ENCODE data around the gene GALNT2.

The GALNT2 gene

DNA sequence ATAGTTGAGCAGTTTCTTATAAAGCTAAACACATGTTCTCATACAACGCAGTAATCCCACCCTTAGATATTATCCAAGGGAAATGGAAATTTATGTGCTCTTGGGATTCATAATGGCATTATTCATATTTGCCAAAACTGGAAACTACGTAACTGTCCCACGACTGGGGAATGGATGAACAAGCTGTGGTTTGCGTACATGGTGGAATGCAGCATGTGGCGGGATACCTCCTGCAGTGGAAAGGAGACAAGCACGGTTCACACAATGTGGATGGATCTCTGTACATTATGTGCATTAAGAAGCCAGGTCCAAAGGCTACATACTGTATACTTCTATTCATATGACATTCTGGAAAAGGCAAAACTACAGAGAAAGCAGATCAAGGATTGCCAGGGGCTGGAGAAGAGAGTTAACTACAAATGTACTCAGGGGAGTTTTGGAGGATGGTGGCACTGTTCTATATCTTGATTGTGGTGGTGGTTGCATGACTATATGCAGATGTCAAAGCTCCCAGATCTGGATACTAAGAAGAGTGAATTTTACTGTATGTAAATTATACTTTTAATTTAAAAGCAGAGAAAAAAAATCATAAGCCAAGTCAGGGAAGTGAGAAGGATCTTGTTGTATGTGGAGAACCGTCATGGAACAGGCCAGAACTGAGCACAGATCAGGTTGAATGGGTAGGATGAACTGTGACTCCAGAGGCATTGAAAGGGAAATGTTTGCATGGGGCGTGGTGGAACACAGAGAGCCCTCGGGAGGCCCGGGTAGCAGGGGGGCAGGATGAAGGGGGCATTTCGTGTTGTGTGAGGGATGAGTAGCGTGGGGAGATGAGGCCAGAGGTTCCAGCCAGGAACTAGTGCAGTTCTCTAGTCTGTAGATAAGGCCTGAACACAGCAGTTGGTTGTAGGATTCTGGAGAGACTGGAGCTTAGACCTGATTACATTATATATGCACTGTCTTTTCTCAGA is 90.7 kb downstream of the GALNT2 start:
- no peaks in the 10 kb centered on the region for H3K9me3 ChIP-seq (ENCODE audit: severe bottlenecking)
- no peak overlapping the region for H3K27ac ChIP-seq
- TF ChIP-seq, protein P1, sequence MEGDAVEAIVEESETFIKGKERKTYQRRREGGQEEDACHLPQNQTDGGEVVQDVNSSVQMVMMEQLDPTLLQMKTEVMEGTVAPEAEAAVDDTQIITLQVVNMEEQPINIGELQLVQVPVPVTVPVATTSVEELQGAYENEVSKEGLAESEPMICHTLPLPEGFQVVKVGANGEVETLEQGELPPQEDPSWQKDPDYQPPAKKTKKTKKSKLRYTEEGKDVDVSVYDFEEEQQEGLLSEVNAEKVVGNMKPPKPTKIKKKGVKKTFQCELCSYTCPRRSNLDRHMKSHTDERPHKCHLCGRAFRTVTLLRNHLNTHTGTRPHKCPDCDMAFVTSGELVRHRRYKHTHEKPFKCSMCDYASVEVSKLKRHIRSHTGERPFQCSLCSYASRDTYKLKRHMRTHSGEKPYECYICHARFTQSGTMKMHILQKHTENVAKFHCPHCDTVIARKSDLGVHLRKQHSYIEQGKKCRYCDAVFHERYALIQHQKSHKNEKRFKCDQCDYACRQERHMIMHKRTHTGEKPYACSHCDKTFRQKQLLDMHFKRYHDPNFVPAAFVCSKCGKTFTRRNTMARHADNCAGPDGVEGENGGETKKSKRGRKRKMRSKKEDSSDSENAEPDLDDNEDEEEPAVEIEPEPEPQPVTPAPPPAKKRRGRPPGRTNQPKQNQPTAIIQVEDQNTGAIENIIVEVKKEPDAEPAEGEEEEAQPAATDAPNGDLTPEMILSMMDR (IDR thresholded peaks at IDR 0.05; ENCODE audit: low read depth, low read length), result no peak
- H3K27me3 ChIP-seq (ENCODE audit: insufficient read depth, low read depth, severe bottlenecking), result no peaks in the 10 kb centered on the region
- no peaks in the 10 kb centered on the region; the same call in 1 of the 2 replicates for H3K36me3 ChIP-seq
- no peak for DNase-seq
- no peak overlapping the region for H3K4me3 ChIP-seq (ENCODE audit: low read depth, low read length)

DNA sequence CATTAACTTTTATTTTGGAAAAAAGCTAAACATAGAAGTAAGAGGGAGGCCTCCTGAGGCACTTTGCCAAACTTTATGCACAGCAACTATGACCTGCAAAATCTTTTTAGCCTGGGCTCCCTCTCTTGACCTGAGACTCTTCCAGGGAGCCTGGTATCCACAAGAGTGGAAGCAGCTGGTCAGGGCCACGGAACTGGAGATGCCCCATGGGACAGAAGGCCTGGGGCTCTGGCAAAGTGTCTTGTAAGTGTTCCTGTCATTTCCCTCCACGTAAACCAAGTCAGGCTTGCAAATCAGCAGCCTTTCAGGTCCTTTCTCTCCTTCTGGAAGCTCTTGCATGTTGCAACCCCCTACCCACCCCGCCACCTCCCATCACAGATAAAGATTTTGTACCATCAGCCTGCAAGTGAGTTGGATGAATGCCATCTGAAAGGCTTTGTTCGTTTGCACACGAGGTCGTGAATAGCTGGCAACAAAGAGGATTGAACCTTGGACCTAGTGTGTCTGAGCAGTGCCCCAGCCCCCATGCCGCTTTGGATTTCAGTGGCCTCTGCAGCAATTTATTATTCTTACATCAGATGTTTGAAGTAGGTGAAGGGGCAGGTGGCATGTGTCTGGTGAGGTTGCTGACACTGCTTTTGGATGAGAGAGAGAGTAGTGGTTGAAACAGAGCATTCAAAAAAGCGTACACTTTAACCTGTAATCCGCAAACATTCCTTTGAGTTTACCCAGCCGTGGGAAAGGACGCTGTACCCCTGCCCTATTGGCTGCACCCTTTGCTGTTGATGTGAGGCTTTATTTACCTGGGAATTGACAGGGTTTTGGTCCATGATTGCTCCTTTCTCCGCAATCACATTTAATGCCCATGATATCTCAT is 91.6 kb downstream of the GALNT2 start:
- TF ChIP-seq, protein P1 (IDR thresholded peaks at IDR 0.05; ENCODE audit: low read depth, low read length), result no peak
- H3K27ac ChIP-seq, result no peak overlapping the region

DNA sequence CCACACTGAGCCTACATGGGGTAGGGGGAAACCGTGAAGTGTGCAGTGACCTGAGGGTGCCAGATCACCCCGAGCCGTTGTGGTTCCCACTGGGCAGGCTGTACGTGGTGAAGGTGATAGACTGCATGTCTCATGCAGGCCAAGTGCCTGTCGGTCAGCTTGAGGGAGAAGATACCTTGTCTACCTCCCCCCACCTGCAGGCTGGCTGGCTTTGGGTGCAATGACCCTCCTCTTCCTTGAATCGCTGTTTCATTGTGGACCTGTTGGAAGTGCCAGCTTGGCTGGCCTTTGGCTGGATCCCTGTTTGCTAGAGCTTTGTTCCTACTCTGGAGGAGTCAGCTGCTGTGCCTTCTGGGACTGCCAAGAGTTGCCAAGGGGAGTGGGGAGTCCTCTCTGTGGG is 92.5 kb downstream of the GALNT2 start:
- H3K27me3 ChIP-seq (ENCODE audit: insufficient read depth, low read depth, severe bottlenecking), result no peaks in the 10 kb centered on the region
- no peaks in the 10 kb centered on the region for H3K9me3 ChIP-seq (ENCODE audit: severe bottlenecking)
- DNase-seq, result no peak
- no peak overlapping the region for H3K4me3 ChIP-seq (ENCODE audit: low read depth, low read length)
- no peaks in the 10 kb centered on the region; the same call in 1 of the 2 replicates for H3K36me3 ChIP-seq
- TF ChIP-seq, protein P1 (IDR thresholded peaks at IDR 0.05; ENCODE audit: low read depth, low read length), result no peak
- no peak overlapping the region for H3K27ac ChIP-seq

More for the DNA sequence above, 91.6 kb downstream of the GALNT2 start:
- no peak for DNase-seq
- H3K9me3 ChIP-seq (ENCODE audit: severe bottlenecking), result no peaks in the 10 kb centered on the region
- H3K27me3 ChIP-seq (ENCODE audit: insufficient read depth, low read depth, severe bottlenecking), result no peaks in the 10 kb centered on the region
- H3K36me3 ChIP-seq, result no peaks in the 10 kb centered on the region; the same call in 1 of the 2 replicates
- no peak overlapping the region for H3K4me3 ChIP-seq (ENCODE audit: low read depth, low read length)

DNA sequence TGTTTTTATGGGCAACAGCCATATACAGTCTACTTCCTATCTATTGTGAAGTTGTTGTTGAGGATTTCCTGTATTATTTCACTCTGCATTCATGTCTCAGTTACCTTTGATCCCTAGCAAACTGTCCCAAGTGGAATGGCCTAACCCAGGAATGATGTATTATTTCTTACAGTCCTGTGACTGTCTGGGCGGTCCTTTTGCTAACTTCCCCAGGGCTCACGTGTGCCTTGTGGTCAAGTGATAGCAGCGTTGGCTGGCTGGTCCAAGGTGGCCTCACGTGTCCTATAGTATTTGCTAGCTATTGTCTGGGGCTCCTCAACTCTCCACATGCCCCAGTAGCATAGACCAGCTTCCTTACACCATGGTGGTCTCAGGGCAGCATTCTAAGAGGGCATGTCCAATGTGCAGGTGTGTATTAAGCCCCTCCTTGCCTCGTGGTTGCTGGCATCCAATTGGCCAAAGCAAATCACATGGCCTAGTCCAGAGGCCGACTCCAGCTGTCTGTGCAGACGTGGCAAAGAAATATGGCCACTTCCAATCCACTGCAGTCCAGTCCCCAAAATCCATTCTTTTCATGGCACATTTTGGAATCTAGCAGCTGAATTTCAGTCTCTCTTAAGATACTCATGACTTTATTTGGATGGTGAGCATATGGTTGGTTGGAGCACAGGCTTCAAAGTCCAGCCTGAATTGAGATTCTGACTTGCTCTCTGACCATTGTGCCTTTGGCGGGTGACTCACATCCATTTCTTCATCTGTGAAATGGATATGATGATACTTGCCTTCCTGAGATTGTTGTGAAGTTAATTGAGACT is 94.1 kb downstream of the GALNT2 start:
- H3K36me3 ChIP-seq, result no peaks in the 10 kb centered on the region; the same call in 1 of the 2 replicates
- no peaks in the 10 kb centered on the region for H3K9me3 ChIP-seq (ENCODE audit: severe bottlenecking)
- no peak overlapping the region for H3K4me3 ChIP-seq (ENCODE audit: low read depth, low read length)
- TF ChIP-seq, protein P1 (IDR thresholded peaks at IDR 0.05; ENCODE audit: low read depth, low read length), result no peak
- H3K27ac ChIP-seq, result no peak overlapping the region
- H3K27me3 ChIP-seq (ENCODE audit: insufficient read depth, low read depth, severe bottlenecking), result no peaks in the 10 kb centered on the region
- DNase-seq, result no peak

DNA sequence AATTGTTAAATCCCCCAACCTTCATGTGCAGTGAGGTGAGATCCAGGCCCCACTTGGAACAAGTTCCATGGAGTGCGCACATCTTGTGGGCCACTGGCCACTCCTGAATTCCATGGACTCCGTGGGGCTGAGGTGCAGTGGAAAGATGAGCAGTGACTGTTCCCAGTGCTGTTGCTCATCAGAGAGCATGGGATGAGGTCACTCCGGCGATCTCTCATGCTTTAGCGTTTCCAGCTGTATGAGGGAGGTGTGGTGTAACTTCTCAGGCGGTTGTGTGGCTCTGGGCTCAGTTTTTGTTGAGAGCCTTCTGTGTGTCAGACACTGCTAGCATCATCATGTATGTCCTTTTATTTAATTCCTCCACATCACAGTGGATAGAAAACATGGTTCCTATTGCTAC is 96.2 kb downstream of the GALNT2 start:
- TF ChIP-seq, protein P1 (IDR thresholded peaks at IDR 0.05; ENCODE audit: low read depth, low read length), result no peak
- Histone ChIP-seq H3K36me3 (no peaks in the 10 kb centered on the region; the same call in 1 of the 2 replicates), H3K27me3 (ENCODE audit: insufficient read depth, low read depth, severe bottlenecking) (no peaks in the 10 kb centered on the region), H3K4me3 (ENCODE audit: low read depth, low read length) (no peak overlapping the region), H3K27ac (no peak overlapping the region), H3K9me3 (ENCODE audit: severe bottlenecking) (peaks cover 2% of the 10 kb centered on the region)
- no peak for DNase-seq
